ENCODE results near the gene CHN2.

CHN2 gene

DNA sequence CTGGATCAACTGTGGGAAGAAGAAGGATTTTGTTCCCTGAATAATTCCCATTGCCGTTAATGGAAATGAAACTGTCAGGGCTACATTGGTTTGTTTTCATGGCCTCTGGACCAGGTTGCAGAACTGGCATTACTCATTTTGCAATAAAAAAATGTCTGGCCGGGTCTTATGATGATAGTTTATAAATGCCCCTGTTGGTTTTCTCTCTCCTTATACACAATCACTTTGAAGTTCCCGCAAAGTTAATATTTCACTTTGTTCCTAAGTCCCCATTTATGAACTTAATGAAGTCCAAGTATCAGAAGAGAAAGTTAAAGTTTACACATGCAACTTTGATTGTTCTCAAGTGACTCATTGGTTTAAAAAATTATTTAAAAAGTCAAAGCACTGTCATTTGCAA lies 218.3 kb downstream of the CHN2 start:
- DNase-seq = no peak

- DNase-seq = no peak
These were observed 219.1 kb downstream of the CHN2 start for GRCh38 chr7:29413626-29414136.

DNA sequence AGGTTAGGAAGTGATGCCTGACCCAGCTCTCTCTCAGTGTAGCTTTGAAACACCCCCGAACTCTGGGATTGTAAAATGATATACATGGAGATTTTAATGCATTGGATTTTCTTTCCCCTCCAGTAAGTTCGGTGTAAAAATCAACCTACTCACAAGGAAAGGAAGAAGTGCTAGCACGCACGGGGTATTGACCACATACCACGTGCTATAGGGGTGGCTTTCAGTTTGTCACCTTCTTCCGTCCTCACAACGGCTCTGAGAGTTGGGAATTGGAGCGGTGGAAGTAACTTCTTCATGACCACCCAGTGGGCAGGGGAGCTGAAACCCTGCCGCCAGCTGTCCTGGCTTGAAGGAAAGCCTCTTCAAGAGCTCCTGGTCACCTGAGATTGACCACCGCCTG lies 219.6 kb downstream of the CHN2 start:
- DNase-seq = no peak

DNA sequence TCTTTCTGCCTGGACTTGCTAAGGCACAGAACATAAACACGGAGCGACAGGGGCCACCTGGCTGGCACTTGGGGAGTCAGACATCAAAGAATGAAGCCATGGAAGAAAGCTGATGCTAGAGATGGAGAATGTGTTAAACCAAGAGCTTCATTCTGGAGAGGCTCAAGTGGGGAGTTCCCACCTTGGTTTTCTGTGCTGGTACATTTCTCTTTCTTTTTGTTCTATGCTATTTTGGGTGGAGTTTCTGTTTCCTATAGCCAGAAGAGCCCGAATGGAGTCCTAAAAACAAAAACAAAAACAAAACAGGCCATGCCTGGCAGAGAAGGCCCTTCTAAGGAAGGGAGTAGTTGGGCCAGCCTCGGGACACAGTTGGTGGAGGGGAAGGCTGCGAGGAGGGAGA lies 220.6 kb downstream of the CHN2 start:
- DNase-seq = no peak

- DNase-seq = no peak
These were observed 221.8 kb downstream of the CHN2 start for GRCh38 chr7:29416276-29416937.

DNA sequence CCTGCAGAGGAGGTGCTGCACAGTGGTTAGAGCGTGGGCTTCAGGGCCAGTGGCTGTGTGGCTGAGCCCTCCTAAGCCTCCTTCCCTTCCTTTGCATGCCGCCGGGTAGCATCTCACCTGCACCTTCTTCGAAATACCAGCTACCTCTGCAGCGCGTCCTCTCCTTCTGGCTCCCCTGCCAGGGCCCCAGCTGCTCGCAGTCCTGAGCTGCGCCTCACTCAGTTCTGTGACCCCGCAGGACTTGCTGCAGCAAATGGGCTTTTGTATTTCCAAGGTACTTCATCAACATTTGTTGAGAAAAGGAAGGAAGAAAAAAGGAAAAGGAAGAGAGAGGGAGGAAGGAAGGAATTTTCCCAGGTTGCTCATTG lies 222.3 kb downstream of the CHN2 start:
- no peak for DNase-seq

- no peak for DNase-seq
These were observed 223.5 kb downstream of the CHN2 start for GRCh38 chr7:29418056-29418455.

DNA sequence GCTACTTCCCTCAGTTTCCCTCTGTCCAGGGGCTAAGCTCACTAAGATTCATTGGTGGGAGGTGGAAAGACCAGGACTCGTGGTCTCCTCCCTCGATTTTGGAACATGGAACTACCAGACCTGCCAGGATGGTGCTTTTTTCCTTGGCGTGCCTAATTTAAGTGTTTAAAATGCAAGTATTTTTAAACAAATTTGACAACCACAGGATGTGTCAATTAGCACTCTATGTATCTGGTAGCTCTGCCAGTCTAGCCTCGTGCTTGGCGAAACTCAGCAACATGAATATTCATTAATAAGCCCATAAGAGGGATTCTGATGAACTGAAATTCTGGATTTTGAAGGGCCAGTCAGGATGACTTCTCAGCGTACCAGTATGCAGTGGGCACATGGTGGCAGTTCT lies 224.1 kb downstream of the CHN2 start:
- no peak for DNase-seq

DNA sequence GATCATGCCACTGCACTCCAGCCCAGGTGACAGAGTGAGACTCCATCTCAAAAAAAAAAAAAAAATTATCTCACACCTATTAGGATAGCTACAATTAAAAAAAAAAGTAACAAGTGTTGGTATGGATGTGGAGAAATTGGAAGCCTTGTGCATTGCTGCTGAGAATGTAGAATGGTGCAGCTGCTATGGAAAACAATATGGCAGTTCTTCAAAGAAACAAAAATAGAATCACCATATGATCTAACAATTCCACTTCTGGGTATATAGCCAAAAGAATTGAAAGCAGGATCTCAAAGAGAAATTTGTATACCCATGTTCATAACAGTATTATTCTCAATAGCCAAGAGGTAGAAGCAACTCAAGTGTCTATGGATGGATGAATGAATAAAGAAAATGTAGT lies 225.4 kb downstream of the CHN2 start:
- no peak for DNase-seq

- DNase-seq = no peak
These were observed 226.7 kb downstream of the CHN2 start for GRCh38 chr7:29421010-29421956.

- no peak for DNase-seq
These were observed 228.3 kb downstream of the CHN2 start for GRCh38 chr7:29422829-29423228.

DNA sequence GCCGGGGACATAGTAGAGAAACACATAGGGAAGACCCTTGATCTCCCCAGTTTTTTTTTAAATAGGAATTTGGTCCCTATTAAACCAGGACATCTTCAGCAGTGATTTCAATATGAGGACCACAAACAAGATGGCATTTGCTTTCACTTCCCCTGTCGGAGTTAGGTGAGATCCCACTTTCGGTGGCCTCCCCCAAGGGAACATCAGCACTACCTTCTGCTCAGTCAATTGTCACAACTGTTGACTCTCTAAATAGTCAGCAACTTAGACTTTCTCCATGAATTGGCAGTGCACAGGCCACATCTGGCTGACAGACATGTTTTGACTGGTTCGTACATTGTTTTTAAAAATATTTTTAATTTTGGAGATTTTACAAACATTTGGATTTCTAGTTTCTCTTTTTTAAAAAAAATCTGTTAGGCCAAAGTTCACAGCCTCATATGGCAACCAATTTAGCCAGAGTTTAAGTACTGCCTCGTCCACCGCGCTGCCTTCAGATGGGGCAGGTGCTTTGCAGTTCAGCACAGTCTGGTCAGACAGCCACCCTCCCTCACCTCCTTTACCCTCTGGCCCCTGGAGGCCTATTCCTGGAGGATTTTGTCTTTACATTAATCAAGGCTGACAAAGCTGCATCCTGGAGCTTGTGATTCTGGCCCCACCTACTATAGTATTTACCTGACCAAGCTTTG lies 229.9 kb downstream of the CHN2 start:
- DNase-seq = no peak

DNA sequence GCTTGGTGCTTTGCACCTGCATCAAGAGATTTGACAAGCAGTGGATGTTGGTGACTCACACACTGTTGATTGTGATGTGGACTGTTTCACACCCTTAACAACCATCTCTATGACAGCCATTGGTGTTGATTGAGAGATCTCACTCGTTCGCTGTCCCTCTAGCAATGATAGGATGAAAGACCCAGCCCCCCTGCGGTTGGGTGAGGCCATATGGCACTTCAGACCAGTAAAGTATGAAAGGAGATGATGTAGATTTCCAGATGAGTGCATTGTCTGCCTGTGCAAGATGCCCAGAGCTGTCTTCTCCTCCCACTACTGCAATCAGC lies 230.4 kb downstream of the CHN2 start:
- no peak for DNase-seq

- DNase-seq = no peak
These were observed 232.0 kb downstream of the CHN2 start for GRCh38 chr7:29426587-29426986.

DNA sequence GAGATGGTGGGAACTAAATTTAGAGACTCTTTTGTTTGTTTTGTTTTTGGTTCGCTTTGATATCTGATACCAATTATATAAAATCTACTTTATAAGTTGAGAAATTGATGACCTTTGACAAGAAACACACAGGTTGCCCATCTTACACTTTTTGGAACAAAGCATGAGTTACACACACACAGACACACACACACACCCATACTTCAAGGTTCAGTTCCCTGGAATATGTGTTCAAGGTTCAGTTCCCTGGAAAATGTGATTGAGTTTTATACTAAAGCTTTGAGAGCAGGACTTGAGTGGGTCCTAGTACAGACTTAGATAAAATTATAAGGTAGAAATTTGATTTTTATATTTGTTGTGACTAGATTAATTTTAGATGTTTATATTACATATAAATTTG lies 234.8 kb downstream of the CHN2 start:
- no peak for DNase-seq

DNA sequence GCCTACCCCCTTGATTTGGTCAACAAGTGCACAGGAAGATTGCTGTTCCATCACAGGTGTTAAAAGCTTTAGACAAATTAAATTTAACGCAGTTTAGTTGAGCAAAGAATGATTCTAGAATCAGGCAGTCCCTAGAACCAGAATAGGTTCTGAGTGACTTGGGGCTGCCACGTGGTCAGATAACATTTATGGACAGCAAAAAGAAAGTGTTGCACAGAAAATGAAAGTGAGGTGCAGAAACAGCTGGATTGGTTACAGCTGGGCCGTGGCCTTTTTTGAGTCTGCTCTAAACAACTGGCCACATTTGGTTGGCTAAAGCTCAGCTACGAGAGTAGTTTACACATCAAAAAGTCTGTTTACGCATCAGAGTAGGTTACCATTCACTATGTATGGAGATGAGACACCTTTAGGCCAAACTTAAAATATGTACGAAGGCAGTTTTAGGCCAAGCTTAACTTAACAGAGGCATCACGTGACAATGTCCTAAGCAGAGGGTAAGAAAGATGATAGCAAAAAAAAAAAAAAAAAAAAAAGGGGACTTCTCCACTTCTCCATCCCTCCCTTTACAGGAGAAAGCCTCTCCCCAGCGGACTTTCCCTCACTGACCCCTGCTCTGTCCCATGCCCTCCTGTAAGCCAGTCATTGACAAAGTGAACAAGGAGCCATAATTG lies 235.8 kb downstream of the CHN2 start:
- DNase-seq = no peak

DNA sequence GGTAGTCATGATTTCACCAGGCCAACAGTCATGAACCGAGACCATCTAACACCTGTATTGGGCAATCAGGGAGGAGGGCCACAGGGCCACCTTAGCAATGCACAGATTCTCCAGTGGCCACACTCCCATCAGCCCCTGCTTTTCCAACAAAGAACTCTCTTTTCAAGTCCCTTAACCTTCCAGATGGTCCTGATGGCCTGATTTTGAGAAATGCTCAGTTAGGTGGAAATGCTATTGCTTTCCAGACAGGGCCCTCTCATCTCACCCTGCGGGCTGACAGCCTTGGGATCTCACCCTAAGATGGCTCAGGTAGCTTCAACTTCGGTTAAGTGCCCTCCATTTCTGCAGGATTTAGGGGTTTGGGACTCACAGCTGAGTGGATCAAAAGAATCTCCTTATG lies 237.1 kb downstream of the CHN2 start:
- DNase-seq = no peak

- DNase-seq = no peak
These were observed 238.1 kb downstream of the CHN2 start for GRCh38 chr7:29432721-29433120.

- DNase-seq = no peak
These were observed 239.8 kb downstream of the CHN2 start for GRCh38 chr7:29434380-29434768.

DNA sequence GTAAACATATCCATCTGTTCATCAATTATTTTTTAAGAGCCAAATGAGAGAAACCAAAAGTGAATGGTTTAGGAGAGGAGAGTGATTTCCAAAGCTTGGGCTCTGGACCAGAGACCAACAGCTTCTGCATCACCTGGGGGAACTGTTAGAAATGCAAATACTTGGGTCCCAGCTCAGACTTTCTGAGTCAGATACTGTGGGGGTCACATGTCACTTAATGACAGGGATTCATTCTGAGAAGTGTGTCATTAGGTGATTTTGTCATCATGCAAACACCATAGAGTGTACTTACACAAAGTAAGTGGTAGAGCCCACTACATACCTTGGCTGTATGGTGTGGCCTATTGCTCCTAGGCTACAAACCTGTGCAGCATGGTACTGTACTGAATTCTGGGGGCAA lies 240.6 kb downstream of the CHN2 start:
- DNase-seq = no peak

DNA sequence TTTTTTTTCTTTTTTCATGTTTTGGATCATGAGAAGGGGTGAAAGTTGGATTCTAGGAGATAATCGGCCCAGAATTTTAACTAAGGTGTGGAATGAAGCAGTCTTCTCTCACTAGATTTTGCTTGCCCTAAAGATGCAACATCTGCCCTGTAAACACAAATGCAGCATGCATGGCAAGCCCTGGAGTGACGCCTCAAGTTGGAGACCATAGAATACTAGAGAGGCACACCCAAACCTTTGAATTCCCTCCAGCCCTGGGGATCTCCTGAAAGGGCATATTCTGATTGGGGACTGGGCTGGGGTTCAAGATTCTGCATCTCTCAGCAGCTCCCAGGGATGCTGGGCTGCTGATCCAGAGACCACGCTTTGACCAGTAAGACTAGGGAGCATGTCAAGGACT lies 241.3 kb downstream of the CHN2 start:
- no peak for DNase-seq

- peak in 1 of 2 experiments; percentile 80 for DNase-seq
These were observed 247.6 kb downstream of the CHN2 start for GRCh38 chr7:29442146-29442545.

DNA sequence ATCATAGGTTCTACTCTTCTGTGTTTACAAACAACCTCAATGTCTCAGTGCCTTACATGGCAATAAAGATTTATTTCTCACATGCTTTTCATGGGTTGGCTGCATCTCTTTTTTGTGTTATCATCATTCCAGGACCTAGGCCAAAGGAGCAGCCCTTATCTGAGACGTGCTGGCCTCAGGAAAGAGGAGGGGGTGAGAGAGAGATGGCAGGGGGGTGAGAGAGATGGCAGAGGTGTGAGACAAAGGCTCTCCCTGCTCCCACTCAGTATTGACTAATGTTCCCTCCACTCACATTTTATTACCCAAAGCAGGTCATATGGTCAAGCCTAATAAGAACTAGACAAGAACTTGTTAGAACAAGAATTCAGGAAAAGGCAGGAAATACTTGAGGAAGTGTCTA lies 249.0 kb downstream of the CHN2 start:
- no peak for DNase-seq

All from NCI-H1930 (cell line).